Suprapubic skin (tissue), 3 donors: ENCODE results near the gene SDF2.

Source experiments
- POLR2A ChIP-seq, 2 donors: fragments of 450-650 bp; IDR thresholded peaks; one replicate each; pipeline ENCODE4 v1.6.1; 2017; ENCODE audit warnings: antibody characterized with exemption in 2 of 2, mild to moderate bottlenecking in 2 of 2, moderate library complexity in 2 of 2
- TF ChIP-seq, protein P1 (sequence below), 2 donors: fragments of 200-600 bp in 1 of 2; fragments of 450-650 bp in 1 of 2; sonication (generic) in 1 of 2; IDR thresholded peaks; one replicate each; pipeline ENCODE4 v1.5.1; 2016 to 2019; ENCODE audit warnings: antibody characterized with exemption in 2 of 2, mild to moderate bottlenecking in 1 of 2, moderate library complexity in 1 of 2

DNA sequence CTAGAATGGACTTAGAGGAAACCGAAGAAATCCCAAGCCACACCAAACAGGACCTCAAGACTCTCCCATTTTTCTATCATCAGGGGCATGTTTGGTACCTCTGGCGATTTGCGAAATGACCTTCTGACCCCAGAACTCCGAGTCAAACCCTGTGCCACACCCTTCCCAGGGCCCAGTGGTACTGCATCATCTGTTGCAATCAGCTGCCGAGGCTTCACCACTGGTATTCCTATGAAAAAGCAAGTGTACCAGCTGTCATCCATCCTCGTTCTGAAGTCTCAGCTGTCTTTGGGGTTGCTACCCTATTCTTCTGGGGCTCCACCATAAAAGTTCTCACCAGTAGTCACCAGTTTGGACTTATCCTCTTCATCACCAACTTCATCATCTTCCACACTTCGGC, 45.4 kb downstream of the SDF2 start:
- no peak for TF ChIP-seq POLR2A (IDR thresholded peaks at IDR 0.05)
- TF ChIP-seq, protein P1, sequence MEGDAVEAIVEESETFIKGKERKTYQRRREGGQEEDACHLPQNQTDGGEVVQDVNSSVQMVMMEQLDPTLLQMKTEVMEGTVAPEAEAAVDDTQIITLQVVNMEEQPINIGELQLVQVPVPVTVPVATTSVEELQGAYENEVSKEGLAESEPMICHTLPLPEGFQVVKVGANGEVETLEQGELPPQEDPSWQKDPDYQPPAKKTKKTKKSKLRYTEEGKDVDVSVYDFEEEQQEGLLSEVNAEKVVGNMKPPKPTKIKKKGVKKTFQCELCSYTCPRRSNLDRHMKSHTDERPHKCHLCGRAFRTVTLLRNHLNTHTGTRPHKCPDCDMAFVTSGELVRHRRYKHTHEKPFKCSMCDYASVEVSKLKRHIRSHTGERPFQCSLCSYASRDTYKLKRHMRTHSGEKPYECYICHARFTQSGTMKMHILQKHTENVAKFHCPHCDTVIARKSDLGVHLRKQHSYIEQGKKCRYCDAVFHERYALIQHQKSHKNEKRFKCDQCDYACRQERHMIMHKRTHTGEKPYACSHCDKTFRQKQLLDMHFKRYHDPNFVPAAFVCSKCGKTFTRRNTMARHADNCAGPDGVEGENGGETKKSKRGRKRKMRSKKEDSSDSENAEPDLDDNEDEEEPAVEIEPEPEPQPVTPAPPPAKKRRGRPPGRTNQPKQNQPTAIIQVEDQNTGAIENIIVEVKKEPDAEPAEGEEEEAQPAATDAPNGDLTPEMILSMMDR (IDR thresholded peaks at IDR 0.05) = no peak
